ENCODE results near the gene S100A7A. TPM values are rescaled to one million over a fixed set of nuclear protein-coding genes. Genes with fewer than 3 reads are reported as not detected.

S100A7A gene
- total RNA-seq, 1 donor from 2014 or later, result not detected

GRCh38 chr1:153372571-153372970 is 43.7 kb upstream of the S100A7A start:
- TF ChIP-seq, protein P1, sequence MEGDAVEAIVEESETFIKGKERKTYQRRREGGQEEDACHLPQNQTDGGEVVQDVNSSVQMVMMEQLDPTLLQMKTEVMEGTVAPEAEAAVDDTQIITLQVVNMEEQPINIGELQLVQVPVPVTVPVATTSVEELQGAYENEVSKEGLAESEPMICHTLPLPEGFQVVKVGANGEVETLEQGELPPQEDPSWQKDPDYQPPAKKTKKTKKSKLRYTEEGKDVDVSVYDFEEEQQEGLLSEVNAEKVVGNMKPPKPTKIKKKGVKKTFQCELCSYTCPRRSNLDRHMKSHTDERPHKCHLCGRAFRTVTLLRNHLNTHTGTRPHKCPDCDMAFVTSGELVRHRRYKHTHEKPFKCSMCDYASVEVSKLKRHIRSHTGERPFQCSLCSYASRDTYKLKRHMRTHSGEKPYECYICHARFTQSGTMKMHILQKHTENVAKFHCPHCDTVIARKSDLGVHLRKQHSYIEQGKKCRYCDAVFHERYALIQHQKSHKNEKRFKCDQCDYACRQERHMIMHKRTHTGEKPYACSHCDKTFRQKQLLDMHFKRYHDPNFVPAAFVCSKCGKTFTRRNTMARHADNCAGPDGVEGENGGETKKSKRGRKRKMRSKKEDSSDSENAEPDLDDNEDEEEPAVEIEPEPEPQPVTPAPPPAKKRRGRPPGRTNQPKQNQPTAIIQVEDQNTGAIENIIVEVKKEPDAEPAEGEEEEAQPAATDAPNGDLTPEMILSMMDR (IDR thresholded peaks at IDR 0.05), result no peak
- intact Hi-C loops (cut with micrococcal nuclease), result no loop called here
- Mint-ChIP-seq H3K36me3 (ENCODE audit: low read depth) (no peaks in the 10 kb centered on the region), H3K27me3 (peaks cover 26% of the 10 kb centered on the region), H3K9me3 (no peaks in the 10 kb centered on the region), H3K4me3 (no peak overlapping the region), H3K4me1 (no peaks in the 10 kb centered on the region), H3K27ac (no peak overlapping the region)
- ATAC-seq (ENCODE audit: low read depth) (no peak), DNase-seq (no peak)
- POLR2A ChIA-PET, result no interaction called here
- CTCF ChIA-PET, result no interaction called here

DNA sequence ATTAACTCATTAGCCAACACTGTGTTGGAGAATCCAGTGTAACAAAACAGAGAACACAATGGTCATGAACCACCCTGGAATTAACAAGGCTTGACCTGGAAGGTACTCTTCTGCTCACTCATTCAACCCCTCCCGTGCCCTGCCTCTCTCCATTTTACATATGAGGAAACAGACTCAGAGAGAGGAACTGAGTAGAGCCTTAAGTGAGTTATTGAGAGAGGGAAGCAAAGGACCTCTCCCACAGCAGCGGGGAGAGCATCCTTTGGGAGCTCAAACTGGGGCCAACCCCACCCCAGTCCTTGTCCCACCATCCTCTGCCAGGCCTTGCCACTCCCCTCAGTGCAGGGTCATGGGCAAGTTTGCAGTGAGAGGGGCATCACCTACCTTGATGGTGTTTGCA is 42.2 kb upstream of the S100A7A start:
- Mint-ChIP-seq H3K27ac (no peak overlapping the region), H3K4me3 (no peak overlapping the region), H3K4me1 (no peaks in the 10 kb centered on the region), H3K27me3 (peaks cover 34% of the 10 kb centered on the region), H3K9me3 (no peaks in the 10 kb centered on the region), H3K36me3 (ENCODE audit: low read depth) (no peaks in the 10 kb centered on the region)
- TF ChIP-seq, protein P1 (IDR thresholded peaks at IDR 0.05), result no peak
- CTCF ChIA-PET, result no interaction called here
- ATAC-seq (ENCODE audit: low read depth) (no peak), DNase-seq (no peak)
- POLR2A ChIA-PET, result no interaction called here
- intact Hi-C loops (cut with micrococcal nuclease), result no loop called here

- H3K9me3 Mint-ChIP-seq, result no peaks in the 10 kb centered on the region
- ChIA-PET CTCF (no interaction called here), POLR2A (no interaction called here)
- DNase-seq (no peak), ATAC-seq (ENCODE audit: low read depth) (no peak)
- intact Hi-C loops (cut with micrococcal nuclease), result no loop called here
- H3K36me3 Mint-ChIP-seq (ENCODE audit: low read depth), result no peaks in the 10 kb centered on the region
- no peak within 1 kb of the TSS for H3K4me3 Mint-ChIP-seq
- H3K27ac Mint-ChIP-seq, result no peak within 1 kb of the TSS
- H3K4me1 Mint-ChIP-seq, result no peaks in the 10 kb centered on the region
- TF ChIP-seq, protein P1 (IDR thresholded peaks at IDR 0.05), result no peak
- H3K27me3 Mint-ChIP-seq, result peaks cover 38% of the 10 kb centered on the region
These were observed 40.8 kb upstream of the S100A7A start, which contains the start of gene S100A12 for GRCh38 chr1:153375511-153375910. TSS of gene S100A12 (minus strand) at chr1:153375621. CDS start at chr1:153374592, 1,029 bp downstream.

GRCh38 chr1:153379591-153379990 is 36.7 kb upstream of the S100A7A start:
- TF ChIP-seq, protein P1 (IDR thresholded peaks at IDR 0.05), result no peak
- no peak overlapping the region for H3K27ac Mint-ChIP-seq
- ChIA-PET CTCF (no interaction called here), POLR2A (no interaction called here)
- H3K4me3 Mint-ChIP-seq, result no peak overlapping the region
- no peaks in the 10 kb centered on the region for H3K4me1 Mint-ChIP-seq
- ATAC-seq (ENCODE audit: low read depth), result no peak
- peaks cover 18% of the 10 kb centered on the region for H3K9me3 Mint-ChIP-seq
- H3K36me3 Mint-ChIP-seq (ENCODE audit: low read depth), result no peaks in the 10 kb centered on the region
- H3K27me3 Mint-ChIP-seq, result peaks cover 49% of the 10 kb centered on the region
- DNase-seq, result no peak
- intact Hi-C loops (cut with micrococcal nuclease), result no loop called here

- POLR2A ChIA-PET, result no interaction called here
- H3K36me3 Mint-ChIP-seq (ENCODE audit: low read depth), result no peaks in the 10 kb centered on the region
- no peaks in the 10 kb centered on the region for H3K4me1 Mint-ChIP-seq
- H3K27me3 Mint-ChIP-seq, result peaks cover 51% of the 10 kb centered on the region
- no peak overlapping the region for H3K4me3 Mint-ChIP-seq
- DNase-seq, result no peak
- H3K27ac Mint-ChIP-seq, result no peak overlapping the region
- H3K9me3 Mint-ChIP-seq, result peaks cover 18% of the 10 kb centered on the region
- TF ChIP-seq, protein P1 (IDR thresholded peaks at IDR 0.05), result no peak
- no peak for ATAC-seq (ENCODE audit: low read depth)
- CTCF ChIA-PET, result no interaction called here
- intact Hi-C loops (cut with micrococcal nuclease), result no loop called here
These were observed 35.6 kb upstream of the S100A7A start for GRCh38 chr1:153380711-153381110.

Data from activated B cell treated with CpG ODN at 0.5 μM for 24 hours (primary cell).